Peyer's patch (tissue), 4 donors: ENCODE results near the gene SSX2IP.

ENCODE experiments used
- CTCF ChIP-seq, 6 experiments: fragments of 450-650 bp in 4 of 6; fragments of 200-600 bp in 2 of 6; sonication (generic) in 1 of 6; IDR thresholded peaks; one replicate each; pipeline ENCODE4 v1.5.1; 2017 to 2019; ENCODE audit warnings: antibody characterized with exemption in 6 of 6, mild to moderate bottlenecking in 3 of 6, moderate library complexity in 1 of 6
- POLR2A ChIP-seq, 2 donors: fragments of 450-650 bp; IDR thresholded peaks; one replicate each; pipeline ENCODE4 v1.5.1; 2017; ENCODE audit warnings: antibody characterized with exemption in 2 of 2, mild to moderate bottlenecking in 2 of 2, moderate library complexity in 2 of 2

DNA sequence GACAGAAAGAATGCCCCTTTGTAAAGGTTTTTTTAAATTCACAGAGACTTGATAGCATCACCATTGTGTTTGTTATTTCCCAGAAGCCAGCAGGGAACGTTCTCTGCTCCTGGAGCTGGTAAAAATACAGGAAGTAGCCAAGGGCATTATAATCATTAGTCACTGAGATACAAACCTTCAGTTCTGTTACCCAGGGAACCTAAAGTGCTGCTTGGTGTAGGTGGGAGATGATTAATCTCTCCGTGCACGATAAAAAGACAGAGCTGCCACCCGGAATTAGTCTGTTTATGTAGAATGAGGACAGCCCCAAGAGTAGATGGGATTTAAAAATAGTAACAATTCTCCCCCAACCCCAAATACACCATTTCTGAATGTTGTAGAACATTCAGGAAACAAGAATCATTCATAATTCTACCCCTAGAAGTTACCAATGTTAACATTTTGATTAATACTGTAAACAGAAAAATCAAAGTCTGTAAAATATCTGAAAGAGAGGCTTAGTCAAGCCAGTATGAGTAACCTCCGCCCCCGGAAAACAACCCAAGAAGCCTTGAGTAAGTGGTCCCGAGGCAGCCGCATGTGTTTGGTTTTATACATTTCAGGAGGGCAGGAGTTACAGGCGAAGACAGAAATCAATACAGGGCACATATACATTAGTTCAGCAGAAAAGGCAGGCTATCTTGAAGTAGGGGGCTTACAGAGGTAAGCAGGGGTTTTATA, 70.7 kb downstream of the SSX2IP start:
- no peak for TF ChIP-seq POLR2A (IDR thresholded peaks at IDR 0.05)
- TF ChIP-seq CTCF (IDR thresholded peaks at IDR 0.05), result no peak
